Stimulated activated CD4-positive, alpha-beta T cell treated with anti-CD3 and anti-CD28 coated beads, TNF-alpha, amount 100 ng/mL, for 4 hours (primary cell): Measurements from ENCODE around the gene PSMG4.
"Not testable (repeated sequence)": the region's sequence is repeated elsewhere in the genome, so short reads cannot be mapped to it uniquely, and the experiment has no call there.

Experiments used
- DNase-seq, 3 experiments: peaks; one replicate each; pipeline ENCODE4 v3.0.0-alpha.2; 2020; ENCODE audit warnings: low read depth in 3 of 3

The PSMG4 gene

DNA sequence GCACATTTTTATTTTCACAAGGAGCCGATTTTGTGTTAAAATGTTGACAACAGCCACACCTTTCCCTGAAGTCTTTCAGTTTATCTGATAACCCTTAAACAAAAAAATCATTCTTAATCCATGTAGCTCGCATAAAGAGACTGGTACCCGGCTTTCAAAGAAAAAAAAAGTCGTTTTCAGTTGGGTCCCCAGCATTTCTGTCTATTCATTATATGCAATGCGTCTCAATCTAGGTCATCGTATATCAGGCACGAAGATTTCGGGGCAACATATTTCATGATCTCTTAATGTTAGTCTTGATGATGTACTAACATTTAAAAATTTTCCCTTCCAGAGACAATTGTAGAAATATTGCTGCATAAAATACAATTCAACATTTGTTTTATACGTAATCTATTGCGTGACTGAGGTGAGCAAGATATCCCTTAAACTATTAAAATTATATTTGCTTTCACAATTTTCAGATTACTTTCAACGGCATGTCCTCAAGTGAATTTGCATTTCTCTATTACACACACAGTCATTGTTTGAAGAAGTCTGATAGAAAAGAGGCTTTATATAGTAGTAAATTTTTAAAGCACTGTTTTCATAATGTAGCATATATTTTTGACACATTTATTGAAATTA lies 28.4 kb upstream of the PSMG4 start:
- no peak for DNase-seq

DNA sequence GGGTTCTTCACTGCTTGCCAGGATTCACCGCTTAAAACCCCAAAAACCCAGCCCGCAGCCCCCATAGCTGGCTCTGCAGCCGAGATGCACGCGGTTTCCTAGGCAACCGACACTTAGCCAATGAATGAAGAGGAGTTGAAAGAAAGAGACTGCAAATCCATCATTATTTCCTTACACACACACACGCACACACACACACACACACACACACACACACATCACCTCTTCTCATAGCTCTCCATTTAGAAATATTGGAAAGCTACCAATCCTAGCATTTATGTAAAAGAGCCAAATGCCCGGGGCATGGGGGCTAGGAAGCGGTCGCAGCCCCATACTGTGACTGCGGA lies 27.9 kb upstream of the PSMG4 start:
- no peak for DNase-seq

DNA sequence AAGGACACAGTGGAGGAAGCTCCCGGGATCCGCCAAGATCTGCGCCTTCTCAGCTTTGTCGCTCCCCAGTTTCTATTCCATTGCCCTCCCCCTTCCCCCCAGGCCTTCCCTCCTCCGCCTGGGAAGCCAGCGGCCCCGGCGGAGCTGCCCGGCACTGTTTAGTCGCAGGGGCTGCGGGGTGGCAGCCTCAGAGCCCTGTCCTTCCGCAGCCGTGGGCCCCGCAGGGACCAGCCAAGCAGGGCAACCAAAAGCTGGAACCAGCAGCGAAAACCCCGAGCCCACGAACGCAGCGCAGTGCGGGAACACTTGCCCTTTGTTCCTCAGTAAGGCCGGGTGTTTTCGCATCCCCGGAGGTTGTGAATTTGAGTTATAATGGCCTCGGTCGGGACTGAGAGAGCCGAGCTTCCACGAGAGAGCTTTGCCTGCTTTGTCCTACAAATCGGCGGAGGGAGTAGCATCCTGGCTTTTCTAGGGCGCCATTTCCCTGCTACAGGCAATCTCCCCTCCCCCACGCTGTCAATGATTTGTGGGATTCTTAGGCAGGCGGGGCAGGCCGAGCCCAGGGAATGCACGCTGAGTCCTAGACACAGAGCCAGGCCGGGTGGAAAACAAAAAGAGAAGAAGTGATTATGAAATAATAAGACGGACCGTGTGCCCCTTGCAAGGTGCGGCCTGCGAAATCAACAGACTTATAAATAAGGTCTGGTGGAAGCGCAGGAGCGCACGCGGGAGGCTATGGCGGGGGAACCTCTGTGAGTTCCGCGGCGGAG lies 27.3 kb upstream of the PSMG4 start:
- DNase-seq: no peak

- no peak for DNase-seq
These were observed 26.5 kb upstream of the PSMG4 start for GRCh38 chr6:3232017-3232945.

GRCh38 chr6:3233321-3233720 lies 25.4 kb upstream of the PSMG4 start:
- no peak for DNase-seq

DNA sequence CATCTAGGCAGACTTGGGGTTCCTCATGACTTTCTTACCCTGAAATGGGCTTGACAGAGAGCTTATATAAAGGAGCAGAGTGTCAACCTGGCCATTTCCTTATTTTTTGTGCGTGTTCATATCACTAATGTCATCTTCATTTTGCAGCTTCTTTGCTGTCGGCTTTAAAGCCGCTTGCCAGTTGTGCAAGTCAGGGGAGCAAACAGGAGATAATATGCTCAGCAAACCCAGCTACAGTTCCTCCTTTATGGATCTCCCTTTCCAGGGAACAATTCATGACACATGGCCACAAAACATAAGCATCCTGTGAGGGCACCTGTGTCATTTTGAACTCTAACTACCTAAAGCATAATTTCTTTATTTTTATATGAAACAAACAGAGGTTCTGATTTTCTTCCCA lies 24.8 kb upstream of the PSMG4 start:
- no peak for DNase-seq

GRCh38 chr6:3235486-3235885 lies 23.3 kb upstream of the PSMG4 start:
- DNase-seq: no peak

DNA sequence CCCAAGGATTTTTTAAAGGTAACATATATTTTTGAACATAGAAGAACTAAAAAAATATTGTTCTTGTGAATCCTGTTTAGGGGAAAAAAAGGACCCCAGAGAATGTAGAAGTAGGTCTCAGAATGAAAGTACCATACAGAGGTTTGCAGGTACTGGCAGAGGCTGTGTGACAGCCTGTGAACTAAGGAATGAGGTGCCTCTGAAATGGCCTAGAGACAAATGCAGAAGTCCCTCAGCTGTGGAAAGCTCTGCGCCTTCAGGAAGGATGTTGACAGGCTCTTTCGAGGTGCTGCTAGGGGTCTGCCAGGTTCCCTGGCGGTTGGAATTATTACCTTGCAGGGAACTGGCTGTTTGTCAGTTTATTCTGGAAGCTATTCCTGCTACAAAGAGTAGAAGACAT lies 22.7 kb upstream of the PSMG4 start:
- no peak for DNase-seq

DNA sequence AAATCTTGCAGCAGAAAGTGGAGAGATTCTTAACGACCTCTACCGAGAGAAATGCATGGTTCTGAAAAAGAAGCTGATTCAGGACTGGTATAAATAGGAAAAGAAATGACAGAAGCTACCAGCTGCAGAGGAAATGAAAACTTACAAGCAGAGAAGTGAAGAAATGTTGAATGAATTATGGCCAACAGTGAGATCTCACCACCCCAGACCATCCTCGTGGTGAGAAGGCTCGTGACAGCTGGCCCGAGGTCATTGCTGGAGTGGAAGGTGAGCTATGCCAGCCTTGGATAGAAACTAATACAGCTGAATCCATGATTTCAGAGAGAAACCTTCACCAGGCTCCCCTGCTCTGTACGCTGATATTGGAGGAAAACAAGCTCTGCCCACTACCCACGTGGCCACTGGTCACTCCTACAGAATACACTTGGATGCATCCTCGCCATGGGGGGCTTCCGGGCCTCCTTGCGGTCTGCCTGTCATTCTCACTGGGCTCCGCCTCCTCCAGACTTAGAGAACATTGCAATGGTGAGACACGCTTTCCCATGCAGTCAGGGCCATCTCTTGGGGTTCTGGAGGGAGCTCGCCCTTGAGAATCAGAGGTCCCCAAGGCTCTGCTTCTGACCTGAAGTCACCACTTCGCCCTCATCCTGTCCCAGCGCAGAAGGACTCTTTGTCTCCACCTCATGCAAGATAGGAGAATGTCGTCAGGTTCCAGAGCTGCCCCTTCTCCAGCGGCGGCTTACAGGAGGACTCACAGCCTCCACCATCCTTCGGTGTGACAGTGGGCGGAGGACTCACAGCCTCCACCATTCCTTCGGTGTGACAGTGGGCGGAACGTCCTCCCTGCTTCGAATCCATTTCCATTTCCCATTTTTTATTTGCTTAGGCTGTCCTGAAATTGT lies 20.7 kb upstream of the PSMG4 start:
- DNase-seq: no peak

GRCh38 chr6:3239110-3239830 lies 19.5 kb upstream of the PSMG4 start:
- no peak for DNase-seq

DNA sequence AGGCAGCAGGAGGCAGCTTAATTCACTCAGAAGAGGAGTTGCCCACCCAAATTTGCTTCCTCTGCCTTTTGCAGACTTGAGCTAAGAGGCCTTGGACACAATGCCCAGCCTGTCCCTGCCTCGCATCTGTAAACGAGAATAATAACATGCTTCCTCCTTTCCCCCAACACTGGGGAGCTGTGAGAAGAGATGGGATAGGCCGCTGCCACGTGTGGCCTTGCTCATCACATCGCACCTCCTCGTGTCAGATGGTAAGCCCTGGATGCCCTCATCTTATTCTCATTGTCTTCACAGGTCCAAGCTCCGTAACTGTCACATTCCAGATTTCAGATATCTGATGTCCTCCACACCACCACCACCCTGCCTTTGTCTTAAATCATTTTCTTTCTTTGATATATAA lies 18.2 kb upstream of the PSMG4 start:
- DNase-seq: no peak

GRCh38 chr6:3241745-3242144 lies 17.0 kb upstream of the PSMG4 start:
- DNase-seq: not testable (repeated sequence)

- DNase-seq: no peak
These were observed 16.0 kb upstream of the PSMG4 start for GRCh38 chr6:3242768-3243167.

GRCh38 chr6:3244003-3244831 lies 14.5 kb upstream of the PSMG4 start:
- DNase-seq: no peak

DNA sequence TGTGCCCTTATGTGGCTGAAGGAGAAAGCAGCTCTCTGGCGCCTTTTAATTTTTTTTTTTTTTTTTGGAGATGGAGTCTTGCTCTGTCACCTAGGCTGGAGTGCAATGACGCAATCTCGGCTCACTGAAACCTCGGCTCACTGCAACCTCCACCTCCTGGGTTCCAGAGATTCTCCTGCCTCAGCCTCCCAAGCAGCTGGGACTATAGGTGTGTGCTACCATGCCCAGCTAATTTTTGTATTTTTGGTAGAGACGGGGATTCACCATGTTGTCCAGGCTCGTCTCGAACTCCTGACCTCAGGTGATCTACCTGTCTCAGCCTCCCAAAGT lies 13.9 kb upstream of the PSMG4 start:
- not testable (repeated sequence) for DNase-seq

- DNase-seq: no peak
These were observed 13.5 kb upstream of the PSMG4 start for GRCh38 chr6:3245216-3245615.

GRCh38 chr6:3247255-3248146 lies 11.2 kb upstream of the PSMG4 start:
- no peak for DNase-seq

DNA sequence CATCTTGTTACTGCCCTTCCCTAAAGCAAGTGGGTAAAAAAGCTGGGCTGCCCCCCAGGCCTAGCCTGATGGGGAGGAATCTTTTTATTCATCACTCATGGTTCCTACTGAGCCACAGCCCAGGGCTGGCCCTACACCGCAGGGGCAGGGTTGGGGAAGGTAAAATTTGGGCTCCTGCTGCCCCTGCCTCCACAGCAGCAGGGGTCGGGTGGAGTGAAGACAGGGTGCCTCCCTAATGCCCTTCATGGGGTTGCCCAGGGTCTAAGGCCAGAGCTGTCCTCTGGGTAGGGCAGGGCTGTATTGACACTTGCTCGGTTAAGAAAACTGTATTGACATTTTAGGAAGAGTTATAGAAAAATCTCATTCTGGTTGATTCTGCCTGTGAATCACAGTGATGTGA lies 8.9 kb upstream of the PSMG4 start:
- DNase-seq: no peak

DNA sequence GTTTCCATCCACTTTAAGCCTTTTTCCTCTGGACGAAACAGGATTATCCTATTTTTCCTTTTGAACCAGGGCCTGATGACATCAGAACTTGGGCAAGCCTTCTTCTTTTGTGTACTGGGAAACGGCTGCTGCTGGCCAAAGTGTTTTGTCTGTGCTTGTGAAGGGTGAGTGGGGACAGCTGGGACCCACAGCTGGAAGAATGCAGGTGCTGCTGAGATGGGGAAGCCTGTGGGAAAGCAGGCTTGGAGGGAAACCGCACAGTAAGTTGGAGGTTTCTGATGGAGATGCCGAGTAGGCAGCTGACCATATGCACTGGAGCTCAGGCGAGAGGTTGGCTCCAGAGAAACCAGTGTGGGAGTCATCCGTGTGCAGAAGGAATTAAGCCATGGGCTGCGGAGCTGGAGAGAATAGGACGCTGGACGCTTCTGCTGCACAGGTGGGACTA lies 8.5 kb upstream of the PSMG4 start:
- DNase-seq: no peak
